NCI-H1105 treated with DMSO at 0.1 percent for 48 hours (cell line): ENCODE data around the gene PTPRCAP.
"Not testable (repeated sequence)": the region's sequence is repeated elsewhere in the genome, so short reads cannot be mapped to it uniquely, and the experiment has no call there.

ENCODE experiments used
- DNase-seq: peaks from one replicate; lab custom pipeline; 2025; lab: John Stamatoyannopoulos, UW

PTPRCAP gene

GRCh38 chr11:67440229-67441097, 3.0 kb upstream of the PTPRCAP start:
- no peak for DNase-seq

DNA sequence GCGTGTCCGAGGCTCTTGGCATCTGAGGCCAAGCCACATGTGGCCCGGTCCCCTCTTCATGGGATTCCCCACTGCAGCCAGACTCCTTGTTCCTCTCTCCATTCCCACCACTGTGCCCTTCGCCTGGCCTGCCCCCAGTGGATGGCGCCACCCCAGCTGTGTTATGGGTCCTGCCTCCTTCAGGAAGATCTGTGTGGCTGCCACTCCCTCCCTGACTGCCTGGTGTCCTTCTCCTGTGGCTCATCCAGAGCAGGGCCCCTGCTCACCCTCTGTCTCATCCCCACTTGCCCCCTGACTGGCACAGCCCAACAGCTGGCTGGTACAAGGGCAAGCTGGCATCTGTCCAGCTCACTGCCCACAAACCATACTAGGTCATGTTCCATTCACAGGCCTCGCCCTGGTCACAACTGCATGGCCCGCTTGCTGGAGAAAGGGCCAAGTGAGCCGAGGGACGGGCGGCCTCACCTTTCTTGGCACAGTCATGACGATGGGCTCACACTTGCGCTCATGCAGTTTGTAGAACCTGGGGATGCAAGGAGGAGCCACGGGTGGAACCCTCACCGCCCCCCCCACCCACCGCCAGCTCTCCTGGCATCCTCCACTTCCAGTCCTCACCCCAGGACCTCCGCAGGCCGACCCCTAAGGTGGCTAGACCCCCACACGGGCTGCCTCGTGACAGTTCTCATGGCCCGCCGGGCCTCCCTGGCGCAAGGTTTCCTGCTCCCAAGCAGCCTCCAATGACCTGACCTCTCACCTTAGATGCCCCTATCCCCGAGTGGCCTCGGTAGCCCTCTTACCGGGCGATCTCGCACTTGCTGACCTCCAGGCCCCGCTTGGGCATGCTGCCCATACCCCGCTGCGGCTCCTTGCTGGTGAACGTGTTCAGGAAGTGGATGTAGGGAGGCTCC, 2.1 kb upstream of the PTPRCAP start:
- no peak for DNase-seq

GRCh38 chr11:67438158-67438902, 848 bp upstream of the PTPRCAP start:
- no peak for DNase-seq

GRCh38 chr11:67437809-67438157, 301 bp upstream of the PTPRCAP start:
- no peak for DNase-seq

- no peak for DNase-seq
Measured at GRCh38 chr11:67436459-67437081, 912 bp downstream of the PTPRCAP start.

DNA sequence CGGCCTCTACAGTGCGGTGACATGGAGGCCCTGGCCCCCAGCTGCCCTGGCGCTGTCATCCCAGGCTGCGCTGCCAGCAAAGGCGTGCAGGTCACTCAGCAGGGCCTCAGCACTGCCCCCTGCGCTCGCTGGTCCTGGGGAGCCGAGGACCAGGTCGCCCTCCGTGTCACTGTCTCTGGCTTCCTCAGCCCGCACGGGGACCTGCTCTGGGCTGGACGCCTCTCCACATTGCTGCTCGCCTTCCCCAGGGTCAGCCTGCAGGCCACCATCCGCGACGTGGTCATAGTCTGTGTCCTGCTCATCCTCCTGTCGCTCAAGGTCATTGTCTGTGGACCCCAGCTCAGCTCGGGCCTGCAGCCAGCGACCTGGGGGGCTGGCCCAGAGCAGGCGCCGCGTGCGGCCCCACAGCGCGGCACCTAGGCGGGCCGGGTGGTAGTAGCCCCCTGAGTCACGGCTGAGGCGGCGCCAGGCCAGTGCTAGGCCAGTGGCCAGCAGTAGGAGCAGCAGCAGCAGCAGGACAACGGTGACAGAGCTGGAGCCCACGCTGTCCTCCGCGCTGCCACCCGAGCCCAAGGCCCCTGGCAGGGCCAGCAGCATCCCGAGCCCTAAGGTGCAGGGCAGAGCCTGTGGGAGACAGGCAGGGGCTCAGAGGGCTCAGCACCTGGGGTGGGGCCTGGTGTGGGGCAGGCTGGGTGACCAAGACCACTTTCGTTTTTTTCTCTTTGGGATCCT, 1.6 kb downstream of the PTPRCAP start:
- no peak for DNase-seq

- DNase-seq, result no peak
Measured at GRCh38 chr11:67435031-67435726, 2.3 kb downstream of the PTPRCAP start.

DNA sequence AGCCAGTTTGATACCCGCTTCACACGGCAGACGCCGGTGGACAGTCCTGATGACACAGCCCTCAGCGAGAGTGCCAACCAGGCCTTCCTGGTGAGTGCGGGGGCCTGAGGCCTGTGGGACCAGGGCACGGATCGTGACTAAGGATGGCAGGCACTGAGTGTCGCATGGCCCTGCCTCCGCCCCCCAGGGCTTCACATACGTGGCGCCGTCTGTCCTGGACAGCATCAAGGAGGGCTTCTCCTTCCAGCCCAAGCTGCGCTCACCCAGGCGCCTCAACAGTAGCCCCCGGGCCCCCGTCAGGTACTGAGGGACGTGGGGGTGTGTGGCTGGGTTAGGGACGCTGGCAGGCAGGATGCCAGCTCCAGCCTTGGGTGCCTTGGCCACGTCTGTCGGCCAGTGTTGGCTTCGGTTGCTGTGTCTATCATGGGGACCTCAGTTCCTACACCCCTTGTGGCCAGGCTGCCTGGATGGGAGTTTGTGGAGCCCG, 3.0 kb downstream of the PTPRCAP start:
- no peak for DNase-seq

DNA sequence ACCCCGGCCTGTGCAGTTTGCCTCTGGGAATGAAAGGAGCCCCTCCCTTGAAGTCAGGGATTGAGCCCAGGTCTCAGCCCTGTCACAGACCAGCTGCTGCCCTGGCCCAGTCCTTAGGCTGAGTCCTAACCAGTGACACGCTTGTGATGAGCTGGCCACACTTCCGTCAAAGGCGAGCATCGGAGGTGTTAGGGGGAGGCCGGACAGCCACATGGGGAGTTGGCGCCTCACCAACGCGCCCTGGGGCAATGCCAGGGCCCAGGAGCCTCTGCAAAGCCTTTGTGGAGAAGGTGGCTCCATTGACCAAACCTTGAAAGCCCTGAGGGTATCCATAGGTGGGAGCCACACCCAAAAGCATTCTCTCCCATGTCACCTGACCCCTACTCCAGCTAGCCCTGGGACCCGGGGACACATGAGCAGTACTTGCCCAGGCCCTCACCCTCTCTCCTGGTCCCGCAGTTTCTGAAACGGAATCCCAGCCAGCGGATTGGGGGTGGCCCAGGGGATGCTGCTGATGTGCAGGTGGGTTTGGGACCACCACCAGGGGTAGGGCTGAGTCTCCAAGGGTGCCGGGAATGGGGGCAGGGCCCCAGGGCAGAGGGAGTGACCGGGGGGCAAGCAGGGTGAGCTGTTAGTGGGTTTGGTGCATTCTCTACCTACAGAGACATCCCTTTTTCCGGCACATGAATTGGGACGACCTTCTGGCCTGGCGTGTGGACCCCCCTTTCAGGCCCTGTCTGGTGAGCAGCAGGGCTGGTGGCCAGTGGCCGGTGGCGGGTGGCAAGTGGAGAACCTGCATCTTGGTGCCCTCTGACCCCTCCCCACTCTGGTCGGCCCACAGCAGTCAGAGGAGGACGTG, 3.7 kb downstream of the PTPRCAP start:
- no peak for DNase-seq

DNA sequence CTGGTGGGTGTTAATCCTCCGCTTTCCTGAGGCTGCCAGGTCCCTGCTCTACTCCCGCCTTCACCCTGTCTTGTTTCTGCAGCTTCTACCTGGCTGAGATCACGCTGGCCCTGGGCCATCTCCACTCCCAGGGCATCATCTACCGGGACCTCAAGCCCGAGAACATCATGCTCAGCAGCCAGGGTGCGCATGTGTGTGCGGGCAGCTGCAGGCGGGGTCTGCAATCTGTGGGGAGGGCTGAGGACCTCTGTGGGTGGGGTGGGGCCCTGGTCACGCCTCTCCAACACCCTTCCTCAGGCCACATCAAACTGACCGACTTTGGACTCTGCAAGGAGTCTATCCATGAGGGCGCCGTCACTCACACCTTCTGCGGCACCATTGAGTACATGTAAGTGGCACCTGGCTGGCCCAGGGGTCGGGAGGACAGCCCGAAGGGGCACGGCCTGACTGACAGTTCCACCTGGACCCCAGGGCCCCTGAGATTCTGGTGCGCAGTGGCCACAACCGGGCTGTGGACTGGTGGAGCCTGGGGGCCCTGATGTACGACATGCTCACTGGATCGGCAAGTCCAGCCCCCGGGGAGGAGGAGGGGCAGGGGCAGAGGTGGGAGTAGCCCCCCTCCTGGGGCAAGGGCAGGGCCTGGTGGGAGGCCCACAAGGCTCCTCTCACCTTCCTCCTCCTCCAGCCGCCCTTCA, 4.7 kb downstream of the PTPRCAP start:
- DNase-seq, result no peak

DNA sequence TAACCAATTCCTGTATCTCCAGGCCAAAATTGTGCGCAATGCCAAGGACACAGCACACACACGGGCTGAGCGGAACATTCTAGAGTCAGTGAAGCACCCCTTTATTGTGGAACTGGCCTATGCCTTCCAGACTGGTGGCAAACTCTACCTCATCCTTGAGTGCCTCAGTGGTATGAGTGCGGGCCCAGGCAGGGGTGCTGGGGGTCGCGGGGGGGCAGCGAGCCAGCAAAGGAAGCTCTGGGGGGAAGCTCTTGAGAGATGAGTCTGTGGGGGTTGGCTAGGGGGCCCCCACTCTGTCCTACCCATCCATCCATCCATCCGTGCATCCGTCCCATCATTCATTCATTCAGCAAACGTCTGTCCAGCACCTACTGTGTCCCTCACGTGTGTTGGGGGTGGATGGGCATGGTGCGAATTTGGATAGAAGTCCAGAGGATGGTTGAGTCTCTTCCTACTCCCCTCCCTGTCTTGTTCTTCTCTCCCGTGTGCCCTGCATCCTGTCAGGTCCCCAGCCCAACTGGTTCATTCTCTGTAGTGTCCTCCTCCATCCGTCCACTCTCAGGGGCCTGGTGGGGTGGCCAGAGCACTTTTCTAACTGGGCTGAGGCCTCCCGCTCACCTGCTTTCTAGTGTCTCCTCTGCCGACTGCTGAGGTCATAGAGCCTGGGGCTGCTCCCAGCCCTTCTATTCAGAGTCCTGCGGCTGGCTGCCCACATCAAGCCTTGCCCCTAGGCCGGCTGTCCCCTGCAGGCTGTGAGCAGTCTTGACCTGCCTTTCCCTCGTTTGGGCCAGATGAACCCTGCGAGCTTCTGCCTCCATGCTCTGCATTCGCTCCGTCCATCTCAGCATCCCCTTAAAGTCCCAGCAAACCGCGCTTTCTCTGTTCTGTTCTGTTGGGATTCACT, 5.9 kb downstream of the PTPRCAP start:
- DNase-seq, result no peak

GRCh38 chr11:67429722-67430121, 7.8 kb downstream of the PTPRCAP start:
- DNase-seq, result no peak

GRCh38 chr11:67429038-67429668, 8.3 kb downstream of the PTPRCAP start:
- DNase-seq, result no peak

GRCh38 chr11:67428052-67429001, 9.2 kb downstream of the PTPRCAP start, which contains the start of gene RPS6KB2:
Gene RPS6KB2, plus strand, starts transcription at chr11:67428494. Its CDS starts 52 bp downstream, at chr11:67428546.
- DNase-seq, result peak; percentile 96

DNA sequence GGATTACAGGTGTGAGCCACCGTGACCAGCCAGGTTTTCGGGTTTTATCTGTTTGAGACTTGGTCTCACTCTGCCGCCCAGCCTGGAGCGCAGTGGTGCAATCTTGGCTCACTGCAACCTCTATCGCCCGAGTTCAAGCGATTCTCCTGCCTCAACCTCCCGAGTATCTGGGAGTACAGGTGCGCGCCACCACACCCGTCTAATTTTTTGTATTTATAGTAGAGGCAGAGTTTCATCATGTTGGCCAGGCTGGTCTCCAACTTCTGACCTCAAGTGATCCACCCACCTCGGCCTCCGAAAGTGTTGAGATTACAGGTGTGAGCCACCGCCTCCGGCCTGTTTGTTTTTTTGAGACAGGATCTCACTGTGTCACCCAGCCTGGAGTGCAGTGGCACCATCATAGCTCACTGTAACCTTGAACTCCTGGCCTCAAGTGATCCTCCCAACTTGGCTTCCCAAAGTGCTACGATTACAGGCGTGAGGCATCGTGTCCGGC, 10.1 kb downstream of the PTPRCAP start:
- not testable (repeated sequence) for DNase-seq
